Measurements from ENCODE around the gene MOB3B. TPM values are rescaled to one million over a fixed set of nuclear protein-coding genes. Genes with fewer than 3 reads are reported as not detected.
"Not testable (repeated sequence)": the region's sequence is repeated elsewhere in the genome, so short reads cannot be mapped to it uniquely, and the experiment has no call there.

Gene MOB3B
- total RNA-seq, 1 donor = 0.43 TPM

DNA sequence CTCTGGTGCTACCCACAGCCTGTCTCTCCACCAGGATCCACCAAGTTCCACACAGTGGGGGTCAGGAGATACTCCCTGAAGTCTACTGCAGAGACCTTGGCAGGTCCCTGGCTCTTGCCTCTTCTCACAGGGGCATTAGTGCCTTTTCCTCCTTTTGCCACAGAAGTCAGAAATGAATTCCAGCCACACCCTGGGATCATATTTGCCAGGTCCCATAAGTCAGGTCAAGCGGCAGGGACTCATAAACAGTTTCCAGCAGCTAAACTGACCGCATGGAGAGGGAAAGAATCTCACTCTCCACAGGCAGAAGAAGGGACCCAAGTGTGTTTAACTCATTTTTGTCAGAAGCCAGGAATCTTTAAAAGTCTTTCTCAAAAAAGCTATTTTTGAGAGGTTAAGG, 18.8 kb downstream of the MOB3B start:
- no peak for TF ChIP-seq CTCF (IDR thresholded peaks at IDR 0.05; ENCODE audit: insufficient read depth, low read depth, low read length)
- DNase-seq (ENCODE audit: low read depth) = no peak

GRCh38 chr9:27506981-27507380, 22.6 kb downstream of the MOB3B start:
- no peak overlapping the region for H3K4me3 ChIP-seq (ENCODE audit: low read depth, low read length)
- no peak for DNase-seq (ENCODE audit: low read depth)
- TF ChIP-seq CTCF (IDR thresholded peaks at IDR 0.05; ENCODE audit: insufficient read depth, low read depth, low read length) = no peak

More for the DNA sequence above, 18.8 kb downstream of the MOB3B start:
- no peak overlapping the region for H3K4me3 ChIP-seq (ENCODE audit: low read depth, low read length)

- DNase-seq (ENCODE audit: low read depth) = no peak
- no peak for TF ChIP-seq CTCF (IDR thresholded peaks at IDR 0.05; ENCODE audit: insufficient read depth, low read depth, low read length)
These were observed 23.9 kb downstream of the MOB3B start for GRCh38 chr9:27505744-27506161.

DNA sequence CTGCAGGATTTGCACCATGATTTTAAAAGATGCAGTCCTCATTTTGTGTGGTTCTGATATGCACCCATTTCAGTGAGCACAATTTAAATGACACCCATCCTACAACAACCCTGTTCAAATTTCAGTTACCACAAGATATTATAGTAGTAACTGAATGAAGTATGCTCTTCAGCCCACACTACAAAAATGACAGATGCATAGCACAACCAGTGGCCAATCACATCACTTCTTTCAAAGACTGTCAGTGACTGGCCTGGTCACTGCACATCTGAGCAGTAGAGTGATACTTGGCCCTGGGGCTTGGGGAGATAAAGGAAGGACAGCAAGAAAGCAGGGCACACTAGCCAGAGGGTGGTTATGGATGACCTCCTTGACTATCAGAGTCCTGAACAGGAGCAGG, 25.4 kb downstream of the MOB3B start:
- no peak for DNase-seq (ENCODE audit: low read depth)
- no peak for TF ChIP-seq CTCF (IDR thresholded peaks at IDR 0.05; ENCODE audit: insufficient read depth, low read depth, low read length)
- H3K4me3 ChIP-seq (ENCODE audit: low read depth, low read length) = no peak overlapping the region

More at GRCh38 chr9:27505744-27506161, 23.9 kb downstream of the MOB3B start:
- H3K4me3 ChIP-seq (ENCODE audit: low read depth, low read length) = no peak overlapping the region

GRCh38 chr9:27503623-27504022, 26.0 kb downstream of the MOB3B start:
- H3K4me3 ChIP-seq (ENCODE audit: low read depth, low read length) = no peak overlapping the region
- no peak for DNase-seq (ENCODE audit: low read depth)
- TF ChIP-seq CTCF (IDR thresholded peaks at IDR 0.05; ENCODE audit: insufficient read depth, low read depth, low read length) = no peak

GRCh38 chr9:27500902-27501301, 28.7 kb downstream of the MOB3B start:
- not testable (repeated sequence) for H3K4me3 ChIP-seq (ENCODE audit: low read depth, low read length)
- peak; percentile 22 for DNase-seq (ENCODE audit: low read depth)

DNA sequence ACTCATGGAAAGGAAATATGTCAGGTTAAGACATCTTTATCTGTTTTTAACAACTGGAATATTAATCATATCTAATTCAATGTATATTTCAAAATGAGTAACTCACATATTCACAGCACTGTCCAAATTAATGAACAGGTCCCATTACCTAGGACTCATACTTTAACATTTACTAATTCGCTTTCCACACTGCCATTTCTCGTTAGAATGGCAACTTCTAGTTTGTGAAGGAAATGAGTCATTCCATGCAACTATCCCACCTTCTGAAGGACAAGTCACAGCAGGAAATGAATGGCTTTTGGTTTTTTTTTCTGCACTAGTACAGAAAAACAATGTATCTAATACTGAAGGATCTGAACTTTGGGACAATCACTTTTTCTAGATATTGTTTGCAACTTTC, 30.2 kb downstream of the MOB3B start:
- peak; percentile 48 for DNase-seq (ENCODE audit: low read depth)
- H3K4me3 ChIP-seq (ENCODE audit: low read depth, low read length) = no peak overlapping the region
- TF ChIP-seq CTCF (IDR thresholded peaks at IDR 0.05; ENCODE audit: insufficient read depth, low read depth, low read length) = no peak

Data from fibroblast of villous mesenchyme (primary cell).